Ramos (cell line): ENCODE data around the gene HIF3A.
"Not testable (repeated sequence)": the region's sequence is repeated elsewhere in the genome, so short reads cannot be mapped to it uniquely, and the experiment has no call there.

Source experiments
- in situ Hi-C: fragments of 300-500 bp; cut with MboI; formaldehyde crosslinking; loops from one replicate; pipeline ENCODE4 v1.14.3; 2022; ENCODE audit warnings: low sequenced_read_pairs; ENCODE audit not compliant: unreplicated experiment

HIF3A gene

GRCh38 chr19:46296722-46297461 is at the start of gene HIF3A:
Gene HIF3A (plus strand): TSS chr19:46297042. CDS start chr19:46297077, 35 bp downstream.
- in situ Hi-C loops, result no loop called here

- in situ Hi-C loops, result no loop called here
Observed at GRCh38 chr19:46250076-46250735, 46.6 kb upstream of the HIF3A start.

GRCh38 chr19:46251416-46251815 is 45.4 kb upstream of the HIF3A start:
- in situ Hi-C loops, result no loop called here

- in situ Hi-C loops, result no loop called here
Observed at GRCh38 chr19:46254776-46255175, 42.1 kb upstream of the HIF3A start.

- in situ Hi-C loops, result no loop called here
Observed at GRCh38 chr19:46256855-46257254, 40.0 kb upstream of the HIF3A start.

GRCh38 chr19:46261501-46261900 is 35.3 kb upstream of the HIF3A start:
- in situ Hi-C loops, result not testable (repeated sequence)

- in situ Hi-C loops, result not testable (repeated sequence)
Observed at GRCh38 chr19:46262684-46263296, 34.1 kb upstream of the HIF3A start.

- in situ Hi-C loops, result not testable (repeated sequence)
Observed at GRCh38 chr19:46264801-46265200, 32.0 kb upstream of the HIF3A start.

GRCh38 chr19:46265217-46265828 is 31.5 kb upstream of the HIF3A start:
- in situ Hi-C loops, result no loop called here

GRCh38 chr19:46269101-46269500 is 27.7 kb upstream of the HIF3A start:
- in situ Hi-C loops, result no loop called here

- in situ Hi-C loops, result no loop called here
Observed at GRCh38 chr19:46270521-46271256, 26.2 kb upstream of the HIF3A start.

GRCh38 chr19:46271481-46272197 is 25.2 kb upstream of the HIF3A start:
- in situ Hi-C loops, result no loop called here

GRCh38 chr19:46273931-46274330 is 22.9 kb upstream of the HIF3A start:
- in situ Hi-C loops, result not testable (repeated sequence)

- in situ Hi-C loops, result no loop called here
Observed at GRCh38 chr19:46279177-46279576, 17.7 kb upstream of the HIF3A start.

GRCh38 chr19:46283771-46284170 is 13.1 kb upstream of the HIF3A start:
- in situ Hi-C loops, result loop anchor here (10.0 kb wide), 1 partner anchor 201 kb away; no protein-coding TSS in a partner anchor

GRCh38 chr19:46284635-46285034 is 12.2 kb upstream of the HIF3A start:
- in situ Hi-C loops, result loop anchor here (10.0 kb wide), 1 partner anchor 200 kb away; no protein-coding TSS in a partner anchor

GRCh38 chr19:46287585-46287984 is 9.3 kb upstream of the HIF3A start:
- in situ Hi-C loops, result loop anchor here (10.0 kb wide), 1 partner anchor 197 kb away; no protein-coding TSS in a partner anchor

- in situ Hi-C loops, result loop anchor here (10.0 kb wide), 1 partner anchor 196 kb away; no protein-coding TSS in a partner anchor
Observed at GRCh38 chr19:46288896-46289588, 7.8 kb upstream of the HIF3A start.
